HCT116 (cell line): ENCODE results near the gene IGF2. TPM values are rescaled to one million over a fixed set of nuclear protein-coding genes. Genes with fewer than 3 reads are reported as not detected.
A peak's percentile ranks its signal among the peaks of the same experiment; 100 is the strongest.

Source experiments
- ATAC-seq: fragments of 200-7000 bp; cut with Tn5 transposase; 2 replicates; pipeline ENCODE4 v1.9.1; 2020; ENCODE audit warnings: mild to moderate bottlenecking, moderate library complexity
- BruUV-seq: library from RNA; stranded (reverse); fragments of 400-500 nt; replicated peaks from 2 replicates; lab custom pipeline; 2021; lab: Mats Ljungman, UMichigan
- CTCF ChIA-PET: fragments of 300-600 bp; sonication (Branson Sonifier 250); formaldehyde crosslinking; loops from one replicate; lab custom pipeline; 2021; ENCODE audit warnings: antibody characterized with exemption; lab: Charles Lee
- POLR2A ChIA-PET: fragments of 300-600, 350-600 bp; sonication (Branson Sonifier 250); formaldehyde crosslinking; loops from one replicate; lab custom pipeline; 2021; ENCODE audit warnings: antibody characterized with exemption; lab: Charles Lee
- RAD21 ChIA-PET, 2 experiments: fragments of 300-600 bp; sonication (Branson Sonifier 250); formaldehyde crosslinking; loops; one replicate each; lab custom pipeline; 2023; ENCODE audit warnings: low total read pairs in 2 of 2; ENCODE audit not compliant: uncharacterized antibody in 2 of 2, unreplicated experiment in 2 of 2, low non-redundant PET in 1 of 2; lab: Charles Lee
- DNase-seq: peaks from one replicate; pipeline ENCODE4 v3.0.0-alpha.2; 2010; ENCODE audit warnings: low read depth, low spot score
- H2AFZ ChIP-seq: fragments of 200-600 bp; shearing (Covaris generic), sonication (generic); 2 replicates; pipeline ENCODE4 v1.6.1; 2017; ENCODE audit warnings: low read depth, mixed run types, mixed read lengths, antibody characterized with exemption, low read length; ENCODE audit not compliant: poor library complexity, severe bottlenecking
- H3K27ac ChIP-seq: 2 replicates; pipeline ENCODE4 v1.5.1; 2012; ENCODE audit warnings: low read depth, low read length
- H3K27me3 ChIP-seq: fragments of 200-600 bp; sonication (generic); 2 replicates; pipeline ENCODE4 v1.6.1; 2016; ENCODE audit warnings: mixed run types, low read length, mixed read lengths; ENCODE audit not compliant: insufficient read depth
- H3K36me3 ChIP-seq, 2 experiments: fragments of 200-500 bp in 1 of 2; fragments of 200-600 bp in 1 of 2; sonication (Bioruptor generic) in 1 of 2; sonication (generic) in 1 of 2; 2 replicates each; pipeline versions ENCODE4 v1.5.1 to v1.6.1; 2014 to 2016; ENCODE audit warnings: low read length in 2 of 2, inconsistent platforms in 1 of 2, mixed read lengths in 1 of 2, mixed run types in 1 of 2; ENCODE audit not compliant: insufficient read depth in 2 of 2, control insufficient read depth in 1 of 2
- H3K4me1 ChIP-seq, 2 experiments: fragments of 200-600 bp in 1 of 2; sonication (generic) in 1 of 2; 2 replicates each; pipeline versions ENCODE4 v1.5.1 to v1.6.1; 2012 to 2017; ENCODE audit warnings: low read length in 2 of 2, inconsistent platforms in 1 of 2, mild to moderate bottlenecking in 1 of 2, mixed read lengths in 1 of 2, mixed run types in 1 of 2, moderate library complexity in 1 of 2; ENCODE audit not compliant: insufficient read depth in 2 of 2, control insufficient read depth in 1 of 2
- H3K4me2 ChIP-seq: fragments of 200-600 bp; sonication (generic); 2 replicates; pipeline ENCODE4 v1.6.1; 2017; ENCODE audit warnings: mixed run types, low read length, mixed read lengths
- H3K4me3 ChIP-seq, 2 experiments: fragments of 200-600 bp in 1 of 2; sonication (generic) in 1 of 2; replicated peaks in 1 of 2; 2 replicates each; pipeline ENCODE4 v1.5.1; 2011 to 2016; ENCODE audit warnings: low read length in 2 of 2, control low read depth in 1 of 2, low read depth in 1 of 2, mild to moderate bottlenecking in 1 of 2, mixed read lengths in 1 of 2, mixed run types in 1 of 2
- H3K79me2 ChIP-seq: fragments of 200-600 bp; sonication (generic); 2 replicates; pipeline ENCODE4 v1.6.1; 2017; ENCODE audit warnings: mild to moderate bottlenecking, mixed run types, low read length, moderate library complexity, mixed read lengths; ENCODE audit not compliant: insufficient read depth
- H3K9ac ChIP-seq: fragments of 200-600 bp; sonication (generic); 2 replicates; pipeline ENCODE4 v1.6.1; 2016; ENCODE audit warnings: low read length, mixed read lengths
- H3K9me2 ChIP-seq: fragments of 200-600 bp; sonication (generic), shearing (Covaris generic); 2 replicates; pipeline ENCODE4 v1.6.1; 2017; ENCODE audit warnings: mixed run types, mild to moderate bottlenecking, moderate library complexity; ENCODE audit not compliant: insufficient read depth
- H3K9me3 ChIP-seq, 2 experiments: fragments of 200-500 bp in 1 of 2; fragments of 200-600 bp in 1 of 2; sonication (Bioruptor generic) in 1 of 2; sonication (generic) in 1 of 2; 2 replicates each; pipeline ENCODE4 v1.6.1; 2014 to 2017; ENCODE audit warnings: low read length in 2 of 2, mixed read lengths in 2 of 2, inconsistent platforms in 1 of 2, low read depth in 1 of 2, mild to moderate bottlenecking in 1 of 2, mixed run types in 1 of 2, moderate library complexity in 1 of 2; ENCODE audit not compliant: control insufficient read depth in 1 of 2, insufficient read depth in 1 of 2
- H4K20me1 ChIP-seq: fragments of 200-600 bp; sonication (generic), shearing (Covaris generic); 2 replicates; pipeline ENCODE4 v1.6.1; 2017; ENCODE audit warnings: mixed run types, mild to moderate bottlenecking, moderate library complexity; ENCODE audit not compliant: insufficient read depth
- ATF3 ChIP-seq: IDR thresholded peaks from 2 replicates; pipeline ENCODE4 v1.6.1; 2012
- CEBPB ChIP-seq: IDR thresholded peaks from 2 replicates; pipeline ENCODE4 v1.6.1; 2012; ENCODE audit warnings: low read depth
- CTCF ChIP-seq, 3 experiments: fragments of 200-600 bp in 1 of 3; sonication (generic) in 1 of 3; IDR thresholded peaks in 2 of 3; conservative IDR thresholded peaks in 1 of 3; 2 replicates each; pipeline ENCODE4 v1.5.1; 2012 to 2017; ENCODE audit warnings: low read depth in 2 of 3, low read length in 2 of 3, antibody characterized with exemption in 1 of 3, borderline replicate concordance in 1 of 3, control low read depth in 1 of 3, mild to moderate bottlenecking in 1 of 3, mixed read lengths in 1 of 3, mixed run types in 1 of 3, moderate library complexity in 1 of 3; ENCODE audit not compliant: insufficient read depth in 1 of 3
- EGR1 ChIP-seq: IDR thresholded peaks from 2 replicates; pipeline ENCODE4 v1.6.1; 2012; ENCODE audit warnings: low read depth
- RAD21 ChIP-seq: IDR thresholded peaks from 2 replicates; pipeline ENCODE4 v1.6.1; 2012; ENCODE audit warnings: low read depth, mild to moderate bottlenecking
- YY1 ChIP-seq: IDR thresholded peaks from 2 replicates; pipeline ENCODE4 v1.6.1; 2011; ENCODE audit warnings: low read length, low read depth, moderate library complexity, mild to moderate bottlenecking; ENCODE audit not compliant: insufficient replicate concordance; ENCODE audit errors: extremely low read depth
- ZBTB33 ChIP-seq: IDR thresholded peaks from 2 replicates; pipeline ENCODE4 v1.6.1; 2011; ENCODE audit warnings: mild to moderate bottlenecking, low read length, moderate library complexity; ENCODE audit not compliant: insufficient replicate concordance; ENCODE audit errors: extremely low read depth
- ZFX ChIP-seq: fragments of 450-650 bp; IDR thresholded peaks from 2 replicates; pipeline ENCODE4 v1.6.1; 2017
- ZNF274 ChIP-seq: fragments of 200-500 bp; sonication (Bioruptor generic); IDR thresholded peaks from 2 replicates; pipeline ENCODE4 v1.6.1; 2014; ENCODE audit warnings: mild to moderate bottlenecking, low read depth, low read length, inconsistent platforms
- intact Hi-C: fragments of 100-400 bp; cut with micrococcal nuclease; formaldehyde crosslinking; loops from 2 replicates; pipeline ENCODE4 v1.10.0; 2022
- total RNA-seq: library from RNA; stranded (reverse); gene quantifications from one replicate; pipeline ENCODE4 v1.2.1, GENCODE V29; 2021; ENCODE audit not compliant: unreplicated experiment

The IGF2 gene
- total RNA-seq, 1 experiment from 2014 or later, result 17.9 TPM

GRCh38 chr11:2153581-2154194, 14.5 kb upstream of the IGF2 start:
- no peak overlapping the region for H3K4me3 ChIP-seq
- no peak for TF ChIP-seq CEBPB
- TF ChIP-seq ATF3, result no peak
- no peaks in the 10 kb centered on the region for H3K9me3 ChIP-seq
- ATAC-seq, result no peak
- no peak overlapping the region for H3K4me2 ChIP-seq
- ChIA-PET CTCF (interaction anchor here (0.9 to 11.5 kb wide), 5 partner anchors 12 to 500 kb away, joined by 3 to 351 read pairs (median 45); no protein-coding TSS in a partner anchor), RAD21 (interaction anchor here in 1 of 2 experiments (0.6 to 4.5 kb wide), 2 partner anchors 116 to 304 kb away, joined by 3 to 55 read pairs; no protein-coding TSS in a partner anchor), POLR2A (no interaction called here)
- no peaks in the 10 kb centered on the region for H4K20me1 ChIP-seq
- H3K4me1 ChIP-seq, result peaks cover 0 to 4% of the 10 kb centered on the region in 2 experiments; a peak in 1 of 4 replicates
- H2AFZ ChIP-seq, result no peak overlapping the region
- H3K79me2 ChIP-seq, result no peaks in the 10 kb centered on the region
- H3K9ac ChIP-seq, result no peak overlapping the region
- no TSS peak for BruUV-seq
- no peaks in the 10 kb centered on the region for H3K27me3 ChIP-seq
- intact Hi-C loops, result loop anchor here (5.0 kb wide), 1 partner anchor 446 kb away; no protein-coding TSS in a partner anchor
- no peak for DNase-seq
- H3K27ac ChIP-seq, result no peak overlapping the region
- no peaks in the 10 kb centered on the region for H3K9me2 ChIP-seq
- no peaks in the 10 kb centered on the region for H3K36me3 ChIP-seq

- ChIA-PET CTCF (interaction anchor here (0.6 to 11.5 kb wide), 44 partner anchors 10 to 605 kb away, joined by 3 to 351 read pairs (median 6); partner anchors contain the start of genes KRTAP5-6, MRPL23, SYT8 and TNNI2), POLR2A (interaction anchor here (0.5 to 2.9 kb wide), 8 partner anchors 111 to 269 kb away, joined by 3 to 14 read pairs (median 4); no protein-coding TSS in a partner anchor), RAD21 (interaction anchor here (0.6 to 4.5 kb wide), 19 partner anchors 9 to 511 kb away, joined by 3 to 55 read pairs (median 4); partner anchors contain the start of gene SYT8 (in 1 of the 2))
- Histone ChIP-seq H2AFZ (peak overlapping the region; percentile 79), H3K27ac (no peak overlapping the region; the same call in 1 of the 2 replicates), H3K9me2 (no peaks in the 10 kb centered on the region), H3K79me2 (no peaks in the 10 kb centered on the region), H3K4me3 (peak overlapping the region; percentile 12 to 20; a peak in 3 of 4 replicates), H3K4me2 (peak overlapping the region; percentile 55), H3K9ac (no peak overlapping the region), H3K36me3 (no peaks in the 10 kb centered on the region), H3K4me1 (peaks cover 0 to 4% of the 10 kb centered on the region in 2 experiments; a peak in 1 of 4 replicates), H3K27me3 (no peaks in the 10 kb centered on the region; the same call in 1 of the 2 replicates), H4K20me1 (no peaks in the 10 kb centered on the region), H3K9me3 (no peaks in the 10 kb centered on the region)
- peak; percentile 66 for ATAC-seq
- BruUV-seq, result no TSS peak
- DNase-seq, result peak; percentile 75
- intact Hi-C loops, result loop anchor here (1.0 to 5.0 kb wide), 4 partner anchors 314 to 499 kb away; no protein-coding TSS in a partner anchor
- TF ChIP-seq RAD21 (peak; percentile 87), ZNF274 (no peak), ZBTB33 (no peak), YY1 (no peak), ATF3 (no peak), ZFX (no peak), CTCF (IDR thresholded peaks at IDR 0.05 in 2 of 3, conservative IDR thresholded peaks at IDR 0.05 in 1 of 3; ENCODE audit: borderline replicate concordance in 1 of 3, insufficient read depth in 1 of 3, low read depth in 2 of 3, low read length in 2 of 3) (peak; percentile 73 to 86 (median 81)), EGR1 (no peak)
These were observed 12.5 kb upstream of the IGF2 start for GRCh38 chr11:2151500-2152257.
